Measurements from ENCODE around the gene GNPAT.

DNA sequence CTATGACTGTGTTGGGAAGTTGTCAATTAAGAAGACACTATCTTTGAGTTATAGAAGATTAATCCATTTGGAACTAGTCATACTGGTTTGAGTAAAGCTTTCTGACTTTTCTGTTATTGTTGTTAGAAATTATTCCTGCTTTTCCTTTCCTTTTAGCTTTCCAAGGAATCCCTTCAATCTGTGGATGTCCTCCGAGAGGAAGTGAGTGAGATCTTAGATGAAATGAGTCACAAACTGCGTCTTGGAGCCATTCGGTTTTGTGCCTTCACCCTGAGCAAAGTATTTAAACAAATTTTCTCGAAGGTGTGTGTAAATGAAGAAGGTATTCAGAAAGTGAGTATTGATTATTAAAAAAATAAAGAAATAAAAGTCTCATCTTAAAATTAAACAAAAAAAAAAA is 19.3 kb downstream of the GNPAT start:
- TF ChIP-seq SP1 (IDR thresholded peaks at IDR 0.05; ENCODE audit: low read depth) (no peak), POLR2A (IDR thresholded peaks at IDR 0.05; ENCODE audit: borderline replicate concordance, extremely low read depth, insufficient read depth, insufficient read length) (no peak)
- TF ChIP-seq, protein P1, sequence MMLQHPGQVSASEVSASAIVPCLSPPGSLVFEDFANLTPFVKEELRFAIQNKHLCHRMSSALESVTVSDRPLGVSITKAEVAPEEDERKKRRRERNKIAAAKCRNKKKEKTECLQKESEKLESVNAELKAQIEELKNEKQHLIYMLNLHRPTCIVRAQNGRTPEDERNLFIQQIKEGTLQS (IDR thresholded peaks at IDR 0.05): no peak
- TF ChIP-seq, protein P2, sequence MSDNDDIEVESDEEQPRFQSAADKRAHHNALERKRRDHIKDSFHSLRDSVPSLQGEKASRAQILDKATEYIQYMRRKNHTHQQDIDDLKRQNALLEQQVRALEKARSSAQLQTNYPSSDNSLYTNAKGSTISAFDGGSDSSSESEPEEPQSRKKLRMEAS (IDR thresholded peaks at IDR 0.05): no peak
